GM12874 (cell line): Measurements from ENCODE around the gene NBAS.

Experiments
- TF ChIP-seq, protein P1 (sequence below): IDR thresholded peaks from 2 replicates; pipeline ENCODE4 v1.5.1; 2011; ENCODE audit warnings: low read depth, mild to moderate bottlenecking, control low read depth, low read length, moderate library complexity; ENCODE audit not compliant: insufficient read depth

Gene NBAS

DNA sequence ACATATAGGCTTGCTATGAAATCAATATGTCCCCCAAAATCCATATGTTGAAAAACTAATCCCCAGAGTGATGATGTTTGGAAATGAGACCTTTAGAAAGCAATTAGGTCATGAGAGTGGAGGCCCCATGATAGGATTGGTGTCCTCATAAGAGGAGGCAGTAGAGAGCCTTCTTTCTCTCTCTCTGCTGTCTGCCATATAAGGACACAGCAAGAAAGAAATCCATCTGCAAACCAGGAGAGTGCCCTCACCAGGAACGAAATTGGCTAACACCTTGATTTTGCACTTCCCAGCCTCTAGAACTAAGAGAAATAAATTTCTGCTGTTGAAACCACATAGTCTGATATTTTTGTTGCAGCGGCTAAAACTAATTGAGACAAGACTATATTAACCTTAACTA, 89.5 kb downstream of the NBAS start:
- TF ChIP-seq, protein P1, sequence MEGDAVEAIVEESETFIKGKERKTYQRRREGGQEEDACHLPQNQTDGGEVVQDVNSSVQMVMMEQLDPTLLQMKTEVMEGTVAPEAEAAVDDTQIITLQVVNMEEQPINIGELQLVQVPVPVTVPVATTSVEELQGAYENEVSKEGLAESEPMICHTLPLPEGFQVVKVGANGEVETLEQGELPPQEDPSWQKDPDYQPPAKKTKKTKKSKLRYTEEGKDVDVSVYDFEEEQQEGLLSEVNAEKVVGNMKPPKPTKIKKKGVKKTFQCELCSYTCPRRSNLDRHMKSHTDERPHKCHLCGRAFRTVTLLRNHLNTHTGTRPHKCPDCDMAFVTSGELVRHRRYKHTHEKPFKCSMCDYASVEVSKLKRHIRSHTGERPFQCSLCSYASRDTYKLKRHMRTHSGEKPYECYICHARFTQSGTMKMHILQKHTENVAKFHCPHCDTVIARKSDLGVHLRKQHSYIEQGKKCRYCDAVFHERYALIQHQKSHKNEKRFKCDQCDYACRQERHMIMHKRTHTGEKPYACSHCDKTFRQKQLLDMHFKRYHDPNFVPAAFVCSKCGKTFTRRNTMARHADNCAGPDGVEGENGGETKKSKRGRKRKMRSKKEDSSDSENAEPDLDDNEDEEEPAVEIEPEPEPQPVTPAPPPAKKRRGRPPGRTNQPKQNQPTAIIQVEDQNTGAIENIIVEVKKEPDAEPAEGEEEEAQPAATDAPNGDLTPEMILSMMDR: no peak

DNA sequence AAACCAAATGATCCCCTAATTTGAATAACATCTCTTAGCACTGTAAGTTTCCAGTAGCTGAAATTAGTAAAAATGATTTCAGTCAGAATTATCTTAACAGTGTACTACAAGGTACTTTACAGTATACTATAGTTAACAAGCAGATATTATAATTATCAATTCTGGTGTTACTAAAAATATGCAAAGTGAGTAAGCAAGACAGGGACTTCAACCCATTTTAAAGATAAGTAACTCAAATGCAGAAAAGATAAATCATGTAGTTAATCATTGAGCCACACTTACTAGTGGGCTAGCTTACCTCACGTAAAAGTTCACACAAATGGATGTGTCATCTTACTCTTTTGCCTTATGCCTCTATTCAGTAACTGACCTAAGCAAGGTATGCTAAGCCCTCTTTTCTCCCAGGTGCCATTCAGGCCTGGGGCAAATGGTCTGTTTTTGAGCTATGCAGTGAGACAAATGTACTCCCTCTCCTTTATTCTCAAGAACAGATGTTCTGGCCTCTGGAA, 101.0 kb downstream of the NBAS start:
- TF ChIP-seq, protein P1: no peak

DNA sequence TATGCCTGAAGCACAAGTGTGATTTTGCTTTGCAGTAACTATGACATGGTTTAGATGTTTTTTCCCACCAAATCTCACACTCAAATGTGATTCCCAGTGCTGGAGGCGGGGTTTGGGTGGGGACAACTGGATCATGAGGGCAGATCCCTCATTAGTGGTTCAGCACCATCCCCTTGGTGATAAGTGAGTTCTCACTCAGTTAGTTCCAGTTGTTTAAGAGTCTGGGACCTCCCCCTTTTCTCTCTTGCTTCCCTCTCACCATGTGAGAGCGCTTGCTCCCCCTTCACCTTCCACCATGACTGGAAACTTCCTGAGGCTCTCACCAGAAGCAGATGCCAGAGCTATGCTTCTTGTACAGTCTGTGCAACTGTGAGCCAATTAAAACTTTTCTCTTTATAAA, 102.9 kb downstream of the NBAS start:
- TF ChIP-seq, protein P1: no peak

DNA sequence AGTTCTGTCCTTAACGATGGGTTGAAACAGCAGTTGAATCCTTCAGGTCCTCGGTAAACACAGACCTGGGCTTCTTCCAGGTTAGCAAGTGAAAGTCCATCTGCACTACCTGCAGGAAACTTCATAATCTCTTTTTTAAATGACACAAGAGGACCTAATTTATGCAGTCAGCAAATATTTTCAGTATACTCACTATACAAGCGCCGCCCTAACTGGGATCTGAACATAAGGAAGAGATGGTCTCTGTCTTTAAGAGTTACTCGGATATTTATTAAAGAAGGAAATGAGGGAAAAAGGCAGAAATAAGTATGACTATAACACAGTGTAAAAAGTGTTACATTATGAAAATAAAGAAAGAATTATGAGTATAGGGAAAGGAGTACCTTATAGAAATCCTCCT, 103.3 kb downstream of the NBAS start:
- TF ChIP-seq, protein P1: no peak

DNA sequence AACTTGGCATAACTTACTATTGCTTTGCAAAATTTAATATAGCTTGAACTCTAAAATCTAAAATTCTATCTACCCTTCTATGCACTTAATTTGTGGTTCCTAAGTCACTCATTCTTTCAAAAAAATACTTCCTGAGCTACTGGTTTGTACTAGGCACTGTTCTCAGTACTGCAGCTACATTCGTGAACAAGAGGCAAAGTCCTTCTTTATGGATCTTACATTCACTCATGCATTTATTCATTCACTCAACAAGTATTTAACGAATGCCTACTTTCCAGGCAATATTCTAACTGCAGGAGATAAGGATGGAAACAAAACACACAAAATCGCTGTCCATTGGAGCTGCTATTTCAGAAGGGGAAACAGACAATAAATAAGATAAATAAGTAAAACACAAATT, 104.8 kb downstream of the NBAS start:
- TF ChIP-seq, protein P1: no peak

DNA sequence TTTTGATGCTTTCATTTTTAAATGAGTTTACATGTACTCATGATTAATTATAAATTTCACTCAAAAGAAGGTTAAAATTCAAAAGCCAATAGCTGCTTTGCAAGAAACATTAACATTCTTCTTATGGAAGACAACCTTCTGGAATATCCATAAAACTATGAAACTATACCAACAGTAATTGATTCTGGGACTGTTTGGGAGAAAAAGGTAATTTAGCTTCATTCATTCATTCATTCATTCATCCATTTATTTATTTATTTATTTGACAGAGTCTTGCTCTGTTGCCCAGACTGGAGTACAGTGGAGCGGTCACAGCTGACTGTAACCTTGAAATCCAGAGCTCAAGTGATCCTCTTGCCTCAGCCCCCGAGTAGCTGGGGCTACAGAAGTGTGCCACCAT, 110.3 kb downstream of the NBAS start:
- TF ChIP-seq, protein P1: no peak

DNA sequence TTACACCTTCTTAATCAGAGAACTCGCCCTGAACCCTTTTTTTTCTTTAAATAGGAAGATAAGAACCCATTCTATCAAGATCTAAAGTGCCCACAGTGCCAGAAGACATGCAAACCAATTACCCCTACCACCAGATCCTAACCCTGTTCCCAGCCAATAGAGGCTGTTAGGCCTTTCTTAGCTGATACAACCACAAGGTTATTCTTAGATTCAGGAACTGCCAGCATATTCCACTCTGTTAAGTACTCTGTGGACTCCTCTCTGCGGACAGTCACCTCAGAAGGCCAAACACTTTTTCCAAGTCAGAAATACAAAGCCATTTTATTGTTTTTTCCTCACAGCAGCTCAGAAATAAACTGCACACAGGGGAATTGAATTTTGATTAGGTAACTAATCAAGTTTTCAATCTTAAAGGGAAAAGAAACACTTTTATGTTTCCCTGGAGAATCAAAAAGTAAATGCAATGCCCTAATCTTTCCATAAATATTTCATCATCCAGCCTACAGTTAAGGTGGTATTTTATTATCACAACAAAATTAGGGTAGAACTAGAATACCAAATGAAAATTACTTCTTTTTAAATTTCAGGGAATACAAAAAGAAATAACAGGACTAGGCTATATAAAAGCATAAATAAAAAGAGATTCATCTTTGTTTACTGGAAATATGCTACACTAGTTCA, 111.4 kb downstream of the NBAS start:
- TF ChIP-seq, protein P1: no peak
